Neural cell (in vitro differentiated cells): Measurements from ENCODE around the gene ENO2.

Source experiments
- POLR2AphosphoS5 ChIP-seq: IDR thresholded peaks from 2 replicates; pipeline ENCODE4 v1.6.1; 2012
- TF ChIP-seq, protein P1 (sequence below): fragments of 450-650 bp; IDR thresholded peaks from 2 replicates; pipeline ENCODE4 v1.5.1; 2014; ENCODE audit warnings: antibody characterized with exemption, mild to moderate bottlenecking, moderate library complexity; ENCODE audit not compliant: poor library complexity, severe bottlenecking

- TF ChIP-seq, protein P1, sequence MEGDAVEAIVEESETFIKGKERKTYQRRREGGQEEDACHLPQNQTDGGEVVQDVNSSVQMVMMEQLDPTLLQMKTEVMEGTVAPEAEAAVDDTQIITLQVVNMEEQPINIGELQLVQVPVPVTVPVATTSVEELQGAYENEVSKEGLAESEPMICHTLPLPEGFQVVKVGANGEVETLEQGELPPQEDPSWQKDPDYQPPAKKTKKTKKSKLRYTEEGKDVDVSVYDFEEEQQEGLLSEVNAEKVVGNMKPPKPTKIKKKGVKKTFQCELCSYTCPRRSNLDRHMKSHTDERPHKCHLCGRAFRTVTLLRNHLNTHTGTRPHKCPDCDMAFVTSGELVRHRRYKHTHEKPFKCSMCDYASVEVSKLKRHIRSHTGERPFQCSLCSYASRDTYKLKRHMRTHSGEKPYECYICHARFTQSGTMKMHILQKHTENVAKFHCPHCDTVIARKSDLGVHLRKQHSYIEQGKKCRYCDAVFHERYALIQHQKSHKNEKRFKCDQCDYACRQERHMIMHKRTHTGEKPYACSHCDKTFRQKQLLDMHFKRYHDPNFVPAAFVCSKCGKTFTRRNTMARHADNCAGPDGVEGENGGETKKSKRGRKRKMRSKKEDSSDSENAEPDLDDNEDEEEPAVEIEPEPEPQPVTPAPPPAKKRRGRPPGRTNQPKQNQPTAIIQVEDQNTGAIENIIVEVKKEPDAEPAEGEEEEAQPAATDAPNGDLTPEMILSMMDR, result no peak
- no peak for TF ChIP-seq POLR2AphosphoS5
Observed at GRCh38 chr12:6888360-6888759, 26.0 kb upstream of the ENO2 start.
